IMR-90 (cell line): Measurements from ENCODE around the gene VPS41. TPM values are rescaled to one million over a fixed set of nuclear protein-coding genes. Genes with fewer than 3 reads are reported as not detected.

Source experiments
- ATAC-seq: fragments of 200-7000 bp; cut with Tn5 transposase; 2 replicates; pipeline ENCODE4 v1.9.1; 2020; ENCODE audit warnings: low read depth, mild to moderate bottlenecking, moderate library complexity
- BruUV-seq: library from RNA; stranded (reverse); fragments of 400-500 nt; replicated peaks from 2 replicates; lab custom pipeline; 2021; lab: Mats Ljungman, UMichigan
- CTCF ChIA-PET: fragments of 300-600 bp; formaldehyde crosslinking; extraction: SDS; loops from one replicate; lab custom pipeline; 2021; ENCODE audit warnings: antibody characterized with exemption; lab: Yijun Ruan, JAX
- POLR2A ChIA-PET: fragments of 300-600 bp; sonication (Branson Sonifier 250); formaldehyde crosslinking; loops from one replicate; lab custom pipeline; 2022; ENCODE audit warnings: antibody characterized with exemption; ENCODE audit not compliant: unreplicated experiment; lab: Charles Lee
- DNase-seq: peaks from one replicate; pipeline ENCODE4 v3.0.0; 2013
- H2AFZ ChIP-seq: replicated peaks from 2 replicates; pipeline ENCODE3; 2013; ENCODE audit warnings: low read length, mild to moderate bottlenecking; ENCODE audit not compliant: poor library complexity
- H2AK5ac ChIP-seq: 2 replicates; pipeline ENCODE4 v1.6.1; 2013; ENCODE audit warnings: low read depth, low read length, inconsistent platforms
- H2AK9ac ChIP-seq: replicated peaks from 2 replicates; pipeline ENCODE3; 2013; ENCODE audit warnings: mild to moderate bottlenecking, low read depth, low read length, moderate library complexity; ENCODE audit not compliant: poor library complexity
- H2BK120ac ChIP-seq: 2 replicates; pipeline ENCODE4 v1.6.1; 2013; ENCODE audit warnings: low read depth, low read length, inconsistent platforms
- H2BK15ac ChIP-seq: 3 replicates; pipeline ENCODE4 v1.6.1; 2013; ENCODE audit warnings: low read depth, low read length, inconsistent platforms
- H2BK20ac ChIP-seq: 2 replicates; pipeline ENCODE4 v1.6.1; 2013; ENCODE audit warnings: low read depth, mild to moderate bottlenecking, inconsistent platforms, low read length, moderate library complexity
- H2BK5ac ChIP-seq: 2 replicates; pipeline ENCODE4 v1.6.1; 2013; ENCODE audit warnings: mild to moderate bottlenecking, low read depth, low read length, inconsistent platforms; ENCODE audit not compliant: poor library complexity, severe bottlenecking
- H3K14ac ChIP-seq: replicated peaks from 2 replicates; pipeline ENCODE4 v1.6.1; 2013; ENCODE audit warnings: low read depth, low read length, inconsistent platforms
- H3K18ac ChIP-seq: 2 replicates; pipeline ENCODE4 v1.6.1; 2013; ENCODE audit warnings: low read depth, low read length, control low read depth
- H3K23ac ChIP-seq: 2 replicates; pipeline ENCODE4 v1.6.1; 2013; ENCODE audit warnings: low read depth, low read length, inconsistent platforms
- H3K27ac ChIP-seq: 2 replicates; pipeline ENCODE4 v1.5.1; 2013; ENCODE audit warnings: mild to moderate bottlenecking, control low read depth, low read length; ENCODE audit not compliant: insufficient read depth
- H3K27me3 ChIP-seq: 2 replicates; pipeline ENCODE4 v1.6.1; 2013; ENCODE audit warnings: low read length; ENCODE audit not compliant: control insufficient read depth, insufficient read depth
- H3K36me3 ChIP-seq: 2 replicates; pipeline ENCODE4 v1.6.1; 2013; ENCODE audit warnings: low read length, mixed read lengths; ENCODE audit not compliant: control insufficient read depth, insufficient read depth
- H3K4ac ChIP-seq: 2 replicates; pipeline ENCODE4 v1.6.1; 2013; ENCODE audit warnings: low read depth, low read length, inconsistent platforms
- H3K4me1 ChIP-seq: 2 replicates; pipeline ENCODE4 v1.6.1; 2013; ENCODE audit warnings: low read length, mixed read lengths; ENCODE audit not compliant: control insufficient read depth, insufficient read depth
- H3K4me2 ChIP-seq: 2 replicates; pipeline ENCODE4 v1.6.1; 2013; ENCODE audit warnings: low read depth, mild to moderate bottlenecking, control low read depth, low read length, moderate library complexity
- H3K4me3 ChIP-seq: 2 replicates; pipeline ENCODE4 v1.5.1; 2013; ENCODE audit warnings: low read depth, mild to moderate bottlenecking, control low read depth, low read length, moderate library complexity; ENCODE audit not compliant: insufficient read depth
- H3K56ac ChIP-seq: 2 replicates; pipeline ENCODE4 v1.6.1; 2013; ENCODE audit warnings: low read length, inconsistent platforms; ENCODE audit not compliant: insufficient read depth; ENCODE audit errors: extremely low read depth
- H3K79me1 ChIP-seq, 2 experiments: 2 replicates each; pipeline ENCODE4 v1.6.1; 2013; ENCODE audit warnings: low read length in 2 of 2, inconsistent platforms in 1 of 2, low read depth in 1 of 2
- H3K9ac ChIP-seq: 2 replicates; pipeline ENCODE4 v1.6.1; 2013; ENCODE audit warnings: low read depth, low read length, control low read depth
- H3K9me1 ChIP-seq: 2 replicates; pipeline ENCODE4 v1.6.1; 2013; ENCODE audit warnings: low read length, inconsistent platforms; ENCODE audit not compliant: insufficient read depth
- H3K9me3 ChIP-seq: 2 replicates; pipeline ENCODE4 v1.6.1; 2013; ENCODE audit warnings: low read length; ENCODE audit not compliant: control insufficient read depth, insufficient read depth
- H4K20me1 ChIP-seq: 2 replicates; pipeline ENCODE4 v1.6.1; 2013; ENCODE audit warnings: low read length, inconsistent platforms; ENCODE audit not compliant: insufficient read depth
- H4K5ac ChIP-seq: 2 replicates; pipeline ENCODE4 v1.6.1; 2013; ENCODE audit warnings: mild to moderate bottlenecking, low read depth, low read length, control low read depth
- H4K8ac ChIP-seq, 2 experiments: 2 replicates each; pipeline ENCODE4 v1.6.1; 2013; ENCODE audit warnings: low read depth in 2 of 2, low read length in 2 of 2, control low read depth in 1 of 2, inconsistent platforms in 1 of 2
- H4K91ac ChIP-seq: 2 replicates; pipeline ENCODE4 v1.6.1; 2013; ENCODE audit warnings: low read depth, low read length, inconsistent platforms; ENCODE audit not compliant: insufficient read depth
- BHLHE40 ChIP-seq: fragments of 150-350 bp; IDR thresholded peaks from 2 replicates; pipeline ENCODE4 v1.6.1; 2016; ENCODE audit warnings: mild to moderate bottlenecking, low read depth, low read length
- CHD1 ChIP-seq: IDR thresholded peaks from 2 replicates; pipeline ENCODE4 v1.6.1; 2012; ENCODE audit warnings: low read depth, low read length, improper control_type of control experiment
- CTCF ChIP-seq: conservative IDR thresholded peaks from 2 replicates; pipeline ENCODE4 v1.5.1; 2012; ENCODE audit warnings: mild to moderate bottlenecking, low read depth, low read length, improper control_type of control experiment
- FOS ChIP-seq: fragments of 150-350 bp; IDR thresholded peaks from 2 replicates; pipeline ENCODE4 v1.6.1; 2016; ENCODE audit warnings: low read depth, low read length
- MAZ ChIP-seq: IDR thresholded peaks from 2 replicates; pipeline ENCODE4 v1.6.1; 2012; ENCODE audit warnings: low read depth, mild to moderate bottlenecking, low read length, improper control_type of control experiment, moderate library complexity, borderline replicate concordance
- MXI1 ChIP-seq: IDR thresholded peaks from 2 replicates; pipeline ENCODE4 v1.6.1; 2012; ENCODE audit warnings: low read depth, mild to moderate bottlenecking, low read length, moderate library complexity, borderline replicate concordance
- NFE2L2 ChIP-seq: fragments of 150-350 bp; IDR thresholded peaks from 2 replicates; pipeline ENCODE4 v1.6.1; 2016; ENCODE audit warnings: low read depth, mild to moderate bottlenecking, low read length
- RAD21 ChIP-seq: IDR thresholded peaks from 2 replicates; pipeline ENCODE4 v1.6.1; 2012; ENCODE audit warnings: low read length, improper control_type of control experiment
- SMC3 ChIP-seq: fragments of 150-350 bp; IDR thresholded peaks from 2 replicates; pipeline ENCODE4 v1.6.1; 2016; ENCODE audit warnings: low read depth, mild to moderate bottlenecking, antibody characterized with exemption, low read length, moderate library complexity
- WGBS, 2 experiments: methylation state at CpG; one replicate each; pipeline versions ENCODE4 v1.1.5 to v1.1.7; 2013; ENCODE audit warnings: missing lambda C conversion rate in 2 of 2; ENCODE audit not compliant: insufficient read length in 1 of 2; ENCODE audit errors: extremely low coverage in 2 of 2; 5-methylcytosine and 5-hydroxymethylcytosine counted together
- dilution Hi-C: fragments of 300-500 bp; cut with HindIII; formaldehyde crosslinking; loops from one replicate; pipeline ENCODE4 v1.14.3; 2018; ENCODE audit warnings: low sequenced_read_pairs; ENCODE audit not compliant: unreplicated experiment
- in situ Hi-C: fragments of 300-500 bp; cut with MboI; formaldehyde crosslinking; loops from 3 replicates; pipeline ENCODE4 v1.14.3; 2019; ENCODE audit warnings: low sequenced_read_pairs, inconsistent platforms, mixed read lengths
- intact Hi-C: fragments of 100-400 bp; cut with micrococcal nuclease; formaldehyde crosslinking; loops from 2 replicates; pipeline ENCODE4 v1.10.0; 2022
- polyA plus RNA-seq, 3 experiments: library from polyadenylated mRNA; depleted of rRNA; stranded (reverse); fragments of >200 nt; gene quantifications; 2 replicates each; pipeline ENCODE4 v1.2.3, GENCODE V29; 2012; ENCODE audit warnings: low replicate concordance in 1 of 3
- total RNA-seq: library from RNA; depleted of rRNA; stranded (reverse); fragments of >200 nt; gene quantifications from 2 replicates; pipeline ENCODE4 v1.2.3, GENCODE V29; 2012

The VPS41 gene
- total and polyA plus RNA-seq, 2 of the 4 experiments (the other 2 are of a cell fraction): 16.0 to 28.0 TPM

- ChIA-PET CTCF (interaction anchor here (0.6 kb wide), 1 partner anchor 225 kb away, joined by 4 read pairs; no protein-coding TSS in a partner anchor), POLR2A (no interaction called here)
- Histone ChIP-seq H2AFZ (no peak overlapping the region), H3K4me2 (no peak overlapping the region), H2AK9ac (no peak overlapping the region), H3K14ac (no peak overlapping the region), H4K8ac (no peak overlapping the region), H2BK20ac (no peak overlapping the region), H3K27ac (no peak overlapping the region), H3K9me1 (no peaks in the 10 kb centered on the region), H3K79me1 (no peaks in the 10 kb centered on the region), H3K9me3 (no peaks in the 10 kb centered on the region), H3K27me3 (no peaks in the 10 kb centered on the region), H3K18ac (no peak overlapping the region), H2AK5ac (no peak overlapping the region), H3K9ac (no peak overlapping the region), H3K56ac (no peak overlapping the region), H2BK5ac (no peak overlapping the region), H3K4me1 (no peaks in the 10 kb centered on the region), H2BK120ac (no peak overlapping the region), H3K4me3 (no peak overlapping the region), H3K36me3 (no peaks in the 10 kb centered on the region), H2BK15ac (no peak overlapping the region), H3K23ac (no peak overlapping the region), H3K4ac (no peak overlapping the region), H4K5ac (no peak overlapping the region), H4K91ac (no peak overlapping the region), H4K20me1 (no peaks in the 10 kb centered on the region)
- intact Hi-C loops (no loop called here), in situ Hi-C loops (no loop called here), dilution Hi-C loops (no loop called here)
- no peak for DNase-seq
- ATAC-seq: no peak
- BruUV-seq: no TSS peak
- TF ChIP-seq NFE2L2 (no peak), MAZ (no peak), MXI1 (no peak), RAD21 (no peak), CTCF (no peak), FOS (no peak), SMC3 (no peak), BHLHE40 (no peak), CHD1 (no peak)
- WGBS, 2 experiments: no CpG with 5 or more reads among the region's 3 CpGs
Observed at GRCh38 chr7:38694326-38694725, 214.7 kb downstream of the VPS41 start.
